ENCODE results near the gene PDGFRA. TPM values are rescaled to one million over a fixed set of nuclear protein-coding genes. Genes with fewer than 3 reads are reported as not detected.

Gene PDGFRA
- total RNA-seq, 1 experiment from 2014 or later: 6.8 TPM

DNA sequence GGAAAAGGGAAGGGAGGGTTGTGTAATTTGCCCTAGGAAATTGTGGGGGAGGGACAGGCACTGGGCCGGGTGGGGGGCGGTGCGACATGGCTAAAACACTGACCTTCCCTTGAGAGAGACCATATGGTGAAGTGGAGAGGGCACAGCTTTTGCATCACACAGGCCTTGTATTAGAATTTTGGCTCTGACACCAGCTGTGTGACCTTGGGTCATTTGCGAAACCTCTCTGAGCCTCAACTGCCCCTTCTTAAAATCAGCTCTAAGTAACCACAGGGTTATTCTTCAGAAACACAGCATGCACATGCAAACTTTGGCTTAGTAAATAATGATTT lies 25.8 kb downstream of the PDGFRA start:
- Histone ChIP-seq H3K23me2 (ENCODE audit: insufficient read length, low read depth, low read length, poor library complexity, severe bottlenecking) (no peaks in the 10 kb centered on the region), H4K8ac (replicated peaks; ENCODE audit: insufficient read length, low read depth, low read length) (no peak overlapping the region), H2AK5ac (ENCODE audit: insufficient read length, low read length) (no peak overlapping the region), H3K9ac (ENCODE audit: extremely low read depth, insufficient read length, low read length) (no peak overlapping the region), H2BK15ac (ENCODE audit: low read depth, low read length) (no peak overlapping the region), H3K4ac (ENCODE audit: low read depth, low read length) (no peak overlapping the region), H2BK12ac (ENCODE audit: insufficient read length, low read depth, low read length) (no peak overlapping the region), H3K27ac (ENCODE audit: insufficient read length, low read depth, low read length) (no peak overlapping the region), H2BK20ac (ENCODE audit: low read depth, low read length, poor library complexity, severe bottlenecking) (no peak overlapping the region), H4K91ac (ENCODE audit: insufficient read length, low read depth, low read length) (no peak overlapping the region), H3K79me2 (ENCODE audit: insufficient read depth, low read length) (no peaks in the 10 kb centered on the region), H3K79me1 (ENCODE audit: insufficient read depth, low read depth, low read length, poor library complexity, severe bottlenecking) (no peaks in the 10 kb centered on the region), H3K4me2 (ENCODE audit: insufficient read depth, insufficient read length, low read length) (no peak overlapping the region), H2BK5ac (ENCODE audit: insufficient read length, low read length) (no peak overlapping the region), H3K9me3 (ENCODE audit: control insufficient read depth, low read depth, low read length) (no peaks in the 10 kb centered on the region), H3K27me3 (ENCODE audit: insufficient read depth, low read length) (no peaks in the 10 kb centered on the region), H3K4me1 (ENCODE audit: insufficient read depth, low read length) (no peaks in the 10 kb centered on the region; the same call in 1 of the 2 replicates), H3K23ac (ENCODE audit: insufficient read length, low read depth, low read length) (no peak overlapping the region), H2AFZ (ENCODE audit: low read length) (no peak overlapping the region), H3K14ac (ENCODE audit: insufficient read depth, low read length) (no peak overlapping the region; the same call in 1 of the 2 replicates), H3K56ac (ENCODE audit: insufficient read length, low read depth, low read length) (no peak overlapping the region), H3T11ph (ENCODE audit: low read length) (no peak overlapping the region), H4K5ac (ENCODE audit: insufficient read length, low read depth, low read length) (no peak overlapping the region), H2BK120ac (ENCODE audit: low read depth, low read length, poor library complexity, severe bottlenecking) (no peak overlapping the region), H3K18ac (ENCODE audit: insufficient read length, low read depth, low read length) (no peak overlapping the region), H4K20me1 (ENCODE audit: control insufficient read depth, insufficient read depth, insufficient read length) (no peaks in the 10 kb centered on the region)
- TF ChIP-seq, protein P1, sequence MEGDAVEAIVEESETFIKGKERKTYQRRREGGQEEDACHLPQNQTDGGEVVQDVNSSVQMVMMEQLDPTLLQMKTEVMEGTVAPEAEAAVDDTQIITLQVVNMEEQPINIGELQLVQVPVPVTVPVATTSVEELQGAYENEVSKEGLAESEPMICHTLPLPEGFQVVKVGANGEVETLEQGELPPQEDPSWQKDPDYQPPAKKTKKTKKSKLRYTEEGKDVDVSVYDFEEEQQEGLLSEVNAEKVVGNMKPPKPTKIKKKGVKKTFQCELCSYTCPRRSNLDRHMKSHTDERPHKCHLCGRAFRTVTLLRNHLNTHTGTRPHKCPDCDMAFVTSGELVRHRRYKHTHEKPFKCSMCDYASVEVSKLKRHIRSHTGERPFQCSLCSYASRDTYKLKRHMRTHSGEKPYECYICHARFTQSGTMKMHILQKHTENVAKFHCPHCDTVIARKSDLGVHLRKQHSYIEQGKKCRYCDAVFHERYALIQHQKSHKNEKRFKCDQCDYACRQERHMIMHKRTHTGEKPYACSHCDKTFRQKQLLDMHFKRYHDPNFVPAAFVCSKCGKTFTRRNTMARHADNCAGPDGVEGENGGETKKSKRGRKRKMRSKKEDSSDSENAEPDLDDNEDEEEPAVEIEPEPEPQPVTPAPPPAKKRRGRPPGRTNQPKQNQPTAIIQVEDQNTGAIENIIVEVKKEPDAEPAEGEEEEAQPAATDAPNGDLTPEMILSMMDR (conservative IDR thresholded peaks at IDR 0.05): no peak
- Mint-ChIP-seq H3K9me3 (peaks cover 7 to 17% of the 10 kb centered on the region in 2 experiments; a peak in 4 of 5 replicates), H3K4me3 (no peak overlapping the region), H3K27ac (peak overlapping the region in 1 of 3 experiments; percentile 73; a peak in 1 of 7 replicates), H3K27me3 (ENCODE audit: low read depth) (no peaks in the 10 kb centered on the region; the same call in none of the 2 replicates), H3K4me1 (peaks cover 14 to 16% of the 10 kb centered on the region in 2 experiments), H3K36me3 (ENCODE audit: insufficient read depth in 1 of 3, low read depth in 3 of 3) (peaks cover 0 to 4% (median 2%) of the 10 kb centered on the region in 3 experiments; a peak in 4 of 7 replicates)
- DNase-seq: no peak
- WGBS (ENCODE audit: extremely low coverage, insufficient read length, low lambda C conversion rate): no CpG with 5 or more reads among the region's 4 CpGs
